GM23338 (cell line): Measurements from ENCODE around the gene SYP. TPM values are rescaled to one million over a fixed set of nuclear protein-coding genes. Genes with fewer than 3 reads are reported as not detected.

ENCODE experiments used
- ATAC-seq: fragments of 200-7000 bp; cut with Tn5 transposase; 3 replicates; pipeline ENCODE4 v1.9.1; 2020
- DNase-seq: peaks from one replicate; pipeline ENCODE4 v3.0.0-alpha.2; 2015; ENCODE audit warnings: low spot score
- H2AFZ ChIP-seq: fragments of 200-600 bp; sonication (generic); 2 replicates; pipeline ENCODE4 v1.8.0; 2016; ENCODE audit warnings: antibody characterized with exemption, mild to moderate bottlenecking, moderate library complexity
- H3F3A ChIP-seq: fragments of 200-600 bp; sonication (generic); replicated peaks from 2 replicates; pipeline ENCODE4 v1.8.0; 2017; ENCODE audit warnings: antibody characterized with exemption, mixed run types, low read depth
- H3K27ac ChIP-seq: fragments of 200-600 bp; sonication (generic); 2 replicates; pipeline ENCODE4 v1.6.1; 2016; ENCODE audit warnings: low read depth
- H3K27me3 ChIP-seq: fragments of 200-600 bp; sonication (generic); 2 replicates; pipeline ENCODE4 v1.8.0; 2016; ENCODE audit warnings: mild to moderate bottlenecking, mixed run types, moderate library complexity; ENCODE audit not compliant: insufficient read depth
- H3K36me3 ChIP-seq: fragments of 200-600 bp; sonication (generic); 2 replicates; pipeline ENCODE4 v1.8.0; 2016; ENCODE audit warnings: mild to moderate bottlenecking; ENCODE audit not compliant: insufficient read depth
- H3K4me1 ChIP-seq: fragments of 200-600 bp; sonication (generic); 2 replicates; pipeline ENCODE4 v1.8.0; 2016; ENCODE audit warnings: mild to moderate bottlenecking, moderate library complexity; ENCODE audit not compliant: insufficient read depth
- H3K4me2 ChIP-seq: fragments of 200-600 bp; sonication (generic); 2 replicates; pipeline ENCODE4 v1.7.1; 2017; ENCODE audit warnings: mixed run types
- H3K4me3 ChIP-seq: fragments of 200-600 bp; sonication (generic); 2 replicates; pipeline ENCODE4 v1.6.1; 2016; ENCODE audit warnings: mixed run types
- H3K79me2 ChIP-seq: fragments of 200-600 bp; sonication (generic); replicated peaks from 2 replicates; pipeline ENCODE4 v1.8.0; 2017; ENCODE audit warnings: mild to moderate bottlenecking; ENCODE audit not compliant: insufficient read depth
- H3K9me2 ChIP-seq: fragments of 200-600 bp; sonication (generic); 2 replicates; pipeline ENCODE4 v1.8.0; 2017; ENCODE audit not compliant: insufficient read depth
- H4K20me1 ChIP-seq: fragments of 200-600 bp; sonication (generic); replicated peaks from 2 replicates; pipeline ENCODE4 v1.8.0; 2017; ENCODE audit warnings: mild to moderate bottlenecking; ENCODE audit not compliant: insufficient read depth
- H3K27ac Mint-ChIP-seq: 2 replicates; pipeline ENCODE4 v1.8.0; 2020; ENCODE audit warnings: inconsistent platforms, mild to moderate bottlenecking, moderate library complexity, mixed read lengths
- H3K27me3 Mint-ChIP-seq: 3 replicates; pipeline ENCODE4 v1.8.0; 2022; ENCODE audit warnings: low read depth, mild to moderate bottlenecking, moderate library complexity, mixed read lengths, inconsistent platforms; ENCODE audit not compliant: insufficient read depth, poor library complexity
- H3K36me3 Mint-ChIP-seq: 3 replicates; pipeline ENCODE4 v1.8.0; 2021; ENCODE audit warnings: low read depth, mild to moderate bottlenecking, inconsistent platforms, moderate library complexity, mixed read lengths
- H3K4me1 Mint-ChIP-seq: 3 replicates; pipeline ENCODE4 v1.8.0; 2020; ENCODE audit warnings: mild to moderate bottlenecking, inconsistent platforms, mixed read lengths
- H3K4me3 Mint-ChIP-seq: 3 replicates; pipeline ENCODE4 v1.8.0; 2021; ENCODE audit warnings: moderate library complexity, mild to moderate bottlenecking, inconsistent platforms, mixed read lengths
- H3K9me3 Mint-ChIP-seq: 3 replicates; pipeline ENCODE4 v1.8.0; 2020; ENCODE audit warnings: moderate library complexity, mild to moderate bottlenecking, inconsistent platforms, mixed read lengths
- EZH2 ChIP-seq: fragments of 200-600 bp; sonication (generic); IDR thresholded peaks from one replicate; pipeline ENCODE4 v1.8.0; 2017; ENCODE audit warnings: antibody characterized with exemption, mild to moderate bottlenecking, low read depth; ENCODE audit not compliant: unreplicated experiment
- EZH2phosphoT487 ChIP-seq: fragments of 200-600 bp; sonication (generic); IDR thresholded peaks from one replicate; pipeline ENCODE4 v1.8.1; 2018; ENCODE audit warnings: antibody characterized with exemption; ENCODE audit not compliant: unreplicated experiment
- JUNB ChIP-seq: IDR thresholded peaks from one replicate; pipeline ENCODE4 v1.6.1; 2016; ENCODE audit warnings: antibody characterized with exemption; ENCODE audit not compliant: unreplicated experiment
- NANOG ChIP-seq: IDR thresholded peaks from 2 replicates; pipeline ENCODE4 v1.6.1; 2016; ENCODE audit warnings: antibody characterized with exemption, borderline replicate concordance
- POLR2AphosphoS5 ChIP-seq: IDR thresholded peaks from 2 replicates; pipeline ENCODE4 v1.6.1; 2016; ENCODE audit warnings: antibody characterized with exemption, low read depth
- STAT1 ChIP-seq: IDR thresholded peaks from one replicate; pipeline ENCODE4 v1.6.1; 2016; ENCODE audit warnings: antibody characterized with exemption; ENCODE audit not compliant: unreplicated experiment
- ZNF331 ChIP-seq: fragments of 250-450 bp; sonication (Bioruptor Pico); IDR thresholded peaks from 2 replicates; pipeline ENCODE4 v1.5.0; 2020; ENCODE audit warnings: low read depth, mild to moderate bottlenecking, moderate library complexity
- polyA plus RNA-seq: library from polyadenylated mRNA; unstranded; fragments of >200 nt; fragmentation: Nextera tagmentation; extraction: Ambion mirVana; gene quantifications from 2 replicates; pipeline ENCODE4 v1.2.1, GENCODE V29; 2016
- total RNA-seq: library from RNA; depleted of rRNA; stranded (reverse); fragments of >200 nt; shearing (Covaris generic); gene quantifications from 2 replicates; pipeline ENCODE4 v1.2.3, GENCODE V29; 2014
- TF ChIP-seq, protein P1 (sequence below), 2 experiments: fragments of 200-600 bp in 1 of 2; sonication (generic) in 1 of 2; conservative IDR thresholded peaks; 2 replicates each; pipeline versions ENCODE4 v1.5.1 to v1.6.1; 2016 to 2017; ENCODE audit warnings: antibody characterized with exemption in 2 of 2, low read depth in 2 of 2, mild to moderate bottlenecking in 2 of 2, moderate library complexity in 1 of 2
- TF ChIP-seq, protein P2 (sequence below): fragments of 250-450 bp; sonication (Bioruptor Pico); IDR thresholded peaks from 2 replicates; pipeline ENCODE4 v1.5.0; 2020; ENCODE audit warnings: mild to moderate bottlenecking, moderate library complexity
- TF ChIP-seq, protein P3 (sequence below): IDR thresholded peaks from 2 replicates; pipeline ENCODE4 v1.6.1; 2016; ENCODE audit warnings: antibody characterized with exemption

Gene SYP
- total and polyA plus RNA-seq, 2 experiments from 2014 or later, result 3.7 to 9.1 TPM

DNA sequence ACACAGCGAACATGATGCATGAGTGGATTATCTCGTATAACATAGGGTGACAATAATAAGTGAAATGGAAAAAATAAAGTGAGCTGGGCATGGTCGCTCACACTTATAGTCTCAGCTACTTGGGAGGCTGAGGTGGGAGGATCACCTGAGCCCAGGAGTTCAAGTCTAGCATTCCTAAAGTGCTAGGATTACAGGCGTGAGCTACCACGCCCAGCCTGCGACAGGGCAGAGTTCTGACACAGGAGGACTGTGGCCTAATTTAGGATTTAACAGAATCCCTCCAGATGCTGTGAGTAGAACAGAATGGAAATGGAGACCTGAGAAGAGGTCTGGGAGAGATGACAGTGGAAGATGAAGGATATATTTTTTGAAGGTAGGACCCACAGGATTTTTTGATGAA, 10.4 kb downstream of the SYP start:
- H3K27me3 Mint-ChIP-seq, result peaks cover 14% of the 10 kb centered on the region
- no peak overlapping the region for H3K4me3 ChIP-seq
- no peak overlapping the region for H3K4me2 ChIP-seq
- no peak overlapping the region for H3K27ac Mint-ChIP-seq
- TF ChIP-seq, protein P1, sequence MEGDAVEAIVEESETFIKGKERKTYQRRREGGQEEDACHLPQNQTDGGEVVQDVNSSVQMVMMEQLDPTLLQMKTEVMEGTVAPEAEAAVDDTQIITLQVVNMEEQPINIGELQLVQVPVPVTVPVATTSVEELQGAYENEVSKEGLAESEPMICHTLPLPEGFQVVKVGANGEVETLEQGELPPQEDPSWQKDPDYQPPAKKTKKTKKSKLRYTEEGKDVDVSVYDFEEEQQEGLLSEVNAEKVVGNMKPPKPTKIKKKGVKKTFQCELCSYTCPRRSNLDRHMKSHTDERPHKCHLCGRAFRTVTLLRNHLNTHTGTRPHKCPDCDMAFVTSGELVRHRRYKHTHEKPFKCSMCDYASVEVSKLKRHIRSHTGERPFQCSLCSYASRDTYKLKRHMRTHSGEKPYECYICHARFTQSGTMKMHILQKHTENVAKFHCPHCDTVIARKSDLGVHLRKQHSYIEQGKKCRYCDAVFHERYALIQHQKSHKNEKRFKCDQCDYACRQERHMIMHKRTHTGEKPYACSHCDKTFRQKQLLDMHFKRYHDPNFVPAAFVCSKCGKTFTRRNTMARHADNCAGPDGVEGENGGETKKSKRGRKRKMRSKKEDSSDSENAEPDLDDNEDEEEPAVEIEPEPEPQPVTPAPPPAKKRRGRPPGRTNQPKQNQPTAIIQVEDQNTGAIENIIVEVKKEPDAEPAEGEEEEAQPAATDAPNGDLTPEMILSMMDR (conservative IDR thresholded peaks at IDR 0.05; ENCODE audit: low read depth in 2 of 2), result no peak
- TF ChIP-seq ZNF331 (CRISPR knock-in tag) (no peak), POLR2AphosphoS5 (no peak), STAT1 (no peak), EZH2phosphoT487 (no peak), EZH2 (no peak), JUNB (no peak), NANOG (no peak)
- TF ChIP-seq, protein P2, sequence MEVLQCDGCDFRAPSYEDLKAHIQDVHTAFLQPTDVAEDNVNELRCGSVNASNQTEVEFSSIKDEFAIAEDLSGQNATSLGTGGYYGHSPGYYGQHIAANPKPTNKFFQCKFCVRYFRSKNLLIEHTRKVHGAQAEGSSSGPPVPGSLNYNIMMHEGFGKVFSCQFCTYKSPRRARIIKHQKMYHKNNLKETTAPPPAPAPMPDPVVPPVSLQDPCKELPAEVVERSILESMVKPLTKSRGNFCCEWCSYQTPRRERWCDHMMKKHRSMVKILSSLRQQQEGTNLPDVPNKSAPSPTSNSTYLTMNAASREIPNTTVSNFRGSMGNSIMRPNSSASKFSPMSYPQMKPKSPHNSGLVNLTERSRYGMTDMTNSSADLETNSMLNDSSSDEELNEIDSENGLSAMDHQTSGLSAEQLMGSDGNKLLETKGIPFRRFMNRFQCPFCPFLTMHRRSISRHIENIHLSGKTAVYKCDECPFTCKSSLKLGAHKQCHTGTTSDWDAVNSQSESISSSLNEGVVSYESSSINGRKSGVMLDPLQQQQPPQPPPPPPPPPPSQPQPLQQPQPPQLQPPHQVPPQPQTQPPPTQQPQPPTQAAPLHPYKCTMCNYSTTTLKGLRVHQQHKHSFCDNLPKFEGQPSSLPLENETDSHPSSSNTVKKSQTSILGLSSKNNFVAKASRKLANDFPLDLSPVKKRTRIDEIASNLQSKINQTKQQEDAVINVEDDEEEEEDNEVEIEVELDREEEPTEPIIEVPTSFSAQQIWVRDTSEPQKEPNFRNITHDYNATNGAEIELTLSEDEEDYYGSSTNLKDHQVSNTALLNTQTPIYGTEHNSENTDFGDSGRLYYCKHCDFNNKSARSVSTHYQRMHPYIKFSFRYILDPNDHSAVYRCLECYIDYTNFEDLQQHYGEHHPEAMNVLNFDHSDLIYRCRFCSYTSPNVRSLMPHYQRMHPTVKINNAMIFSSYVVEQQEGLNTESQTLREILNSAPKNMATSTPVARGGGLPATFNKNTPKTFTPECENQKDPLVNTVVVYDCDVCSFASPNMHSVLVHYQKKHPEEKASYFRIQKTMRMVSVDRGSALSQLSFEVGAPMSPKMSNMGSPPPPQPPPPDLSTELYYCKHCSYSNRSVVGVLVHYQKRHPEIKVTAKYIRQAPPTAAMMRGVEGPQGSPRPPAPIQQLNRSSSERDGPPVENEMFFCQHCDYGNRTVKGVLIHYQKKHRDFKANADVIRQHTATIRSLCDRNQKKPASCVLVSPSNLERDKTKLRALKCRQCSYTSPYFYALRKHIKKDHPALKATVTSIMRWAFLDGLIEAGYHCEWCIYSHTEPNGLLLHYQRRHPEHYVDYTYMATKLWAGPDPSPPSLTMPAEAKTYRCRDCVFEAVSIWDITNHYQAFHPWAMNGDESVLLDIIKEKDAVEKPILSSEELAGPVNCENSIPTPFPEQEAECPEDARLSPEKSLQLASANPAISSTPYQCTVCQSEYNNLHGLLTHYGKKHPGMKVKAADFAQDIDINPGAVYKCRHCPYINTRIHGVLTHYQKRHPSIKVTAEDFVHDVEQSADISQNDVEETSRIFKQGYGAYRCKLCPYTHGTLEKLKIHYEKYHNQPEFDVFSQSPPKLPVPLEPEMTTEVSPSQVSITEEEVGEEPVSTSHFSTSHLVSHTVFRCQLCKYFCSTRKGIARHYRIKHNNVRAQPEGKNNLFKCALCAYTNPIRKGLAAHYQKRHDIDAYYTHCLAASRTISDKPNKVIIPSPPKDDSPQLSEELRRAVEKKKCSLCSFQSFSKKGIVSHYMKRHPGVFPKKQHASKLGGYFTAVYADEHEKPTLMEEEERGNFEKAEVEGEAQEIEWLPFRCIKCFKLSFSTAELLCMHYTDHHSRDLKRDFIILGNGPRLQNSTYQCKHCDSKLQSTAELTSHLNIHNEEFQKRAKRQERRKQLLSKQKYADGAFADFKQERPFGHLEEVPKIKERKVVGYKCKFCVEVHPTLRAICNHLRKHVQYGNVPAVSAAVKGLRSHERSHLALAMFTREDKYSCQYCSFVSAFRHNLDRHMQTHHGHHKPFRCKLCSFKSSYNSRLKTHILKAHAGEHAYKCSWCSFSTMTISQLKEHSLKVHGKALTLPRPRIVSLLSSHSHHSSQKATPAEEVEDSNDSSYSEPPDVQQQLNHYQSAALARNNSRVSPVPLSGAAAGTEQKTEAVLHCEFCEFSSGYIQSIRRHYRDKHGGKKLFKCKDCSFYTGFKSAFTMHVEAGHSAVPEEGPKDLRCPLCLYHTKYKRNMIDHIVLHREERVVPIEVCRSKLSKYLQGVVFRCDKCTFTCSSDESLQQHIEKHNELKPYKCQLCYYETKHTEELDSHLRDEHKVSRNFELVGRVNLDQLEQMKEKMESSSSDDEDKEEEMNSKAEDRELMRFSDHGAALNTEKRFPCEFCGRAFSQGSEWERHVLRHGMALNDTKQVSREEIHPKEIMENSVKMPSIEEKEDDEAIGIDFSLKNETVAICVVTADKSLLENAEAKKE, result no peak
- TF ChIP-seq, protein P3, sequence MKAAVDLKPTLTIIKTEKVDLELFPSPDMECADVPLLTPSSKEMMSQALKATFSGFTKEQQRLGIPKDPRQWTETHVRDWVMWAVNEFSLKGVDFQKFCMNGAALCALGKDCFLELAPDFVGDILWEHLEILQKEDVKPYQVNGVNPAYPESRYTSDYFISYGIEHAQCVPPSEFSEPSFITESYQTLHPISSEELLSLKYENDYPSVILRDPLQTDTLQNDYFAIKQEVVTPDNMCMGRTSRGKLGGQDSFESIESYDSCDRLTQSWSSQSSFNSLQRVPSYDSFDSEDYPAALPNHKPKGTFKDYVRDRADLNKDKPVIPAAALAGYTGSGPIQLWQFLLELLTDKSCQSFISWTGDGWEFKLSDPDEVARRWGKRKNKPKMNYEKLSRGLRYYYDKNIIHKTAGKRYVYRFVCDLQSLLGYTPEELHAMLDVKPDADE, result no peak
- no peaks in the 10 kb centered on the region for H3K9me3 Mint-ChIP-seq
- no peaks in the 10 kb centered on the region for H3K9me2 ChIP-seq
- DNase-seq (no peak), ATAC-seq (no peak)
- H4K20me1 ChIP-seq, result no peaks in the 10 kb centered on the region
- H3K4me1 Mint-ChIP-seq, result peaks cover 23% of the 10 kb centered on the region
- H3K79me2 ChIP-seq, result no peaks in the 10 kb centered on the region
- H2AFZ ChIP-seq, result no peak overlapping the region
- no peaks in the 10 kb centered on the region for H3K36me3 Mint-ChIP-seq
- H3K4me1 ChIP-seq, result no peaks in the 10 kb centered on the region; the same call in 1 of the 2 replicates
- 0 out of 3 replicates have a peak overlapping the region, but pooled peaks have one; percentile 26 for H3K4me3 Mint-ChIP-seq
- H3K27me3 ChIP-seq, result no peaks in the 10 kb centered on the region
- no peaks in the 10 kb centered on the region for H3K36me3 ChIP-seq
- H3K27ac ChIP-seq, result no peak overlapping the region
- no peaks in the 10 kb centered on the region; the same call in 1 of the 2 replicates for H3F3A ChIP-seq
